T-helper 17 cell (primary cell): ENCODE measurements around the gene PDE9A. TPM values are rescaled to one million over a fixed set of nuclear protein-coding genes. Genes with fewer than 3 reads are reported as not detected.
A peak's percentile ranks its signal among the peaks of the same experiment; 100 is the strongest.

Source experiments
- ATAC-seq: fragments of 150-1000 bp; cut with Tn5 transposase; 2 replicates; pipeline ENCODE4 v1.10.0; 2021; ENCODE audit warnings: mild to moderate bottlenecking, moderate library complexity
- DNase-seq, 3 donors: peaks; one replicate each; pipeline versions ENCODE4 v3.0.0 to v3.0.0-alpha.2; 2020 to 2021
- H3K9me3 ChIP-seq: one replicate; pipeline ENCODE4 v1.7.0; 2013; ENCODE audit warnings: low read length, mild to moderate bottlenecking; ENCODE audit not compliant: control insufficient read depth, poor library complexity, severe bottlenecking
- H3K27ac Mint-ChIP-seq: one replicate; pipeline ENCODE4 v1.8.0; 2022; ENCODE audit warnings: mild to moderate bottlenecking, moderate library complexity, mixed read lengths
- H3K27me3 Mint-ChIP-seq: one replicate; pipeline ENCODE4 v1.8.0; 2022; ENCODE audit warnings: mixed read lengths
- H3K36me3 Mint-ChIP-seq: one replicate; pipeline ENCODE4 v1.8.0; 2022; ENCODE audit warnings: low read depth, mixed read lengths
- H3K4me1 Mint-ChIP-seq: one replicate; pipeline ENCODE4 v1.8.0; 2022; ENCODE audit warnings: mild to moderate bottlenecking, mixed read lengths
- H3K4me3 Mint-ChIP-seq: one replicate; pipeline ENCODE4 v1.8.0; 2022; ENCODE audit warnings: mild to moderate bottlenecking, moderate library complexity, mixed read lengths
- total RNA-seq, 4 donors: library from RNA in 2 of 4; stranded (reverse) in 2 of 4; gene quantifications; one replicate each; pipeline ENCODE4 v1.2.3 and lab custom pipeline; 2022 to 2026

PDE9A gene
- total RNA-seq, 2 donors from 2014 or later, result 4.9 to 6.6 TPM

DNA sequence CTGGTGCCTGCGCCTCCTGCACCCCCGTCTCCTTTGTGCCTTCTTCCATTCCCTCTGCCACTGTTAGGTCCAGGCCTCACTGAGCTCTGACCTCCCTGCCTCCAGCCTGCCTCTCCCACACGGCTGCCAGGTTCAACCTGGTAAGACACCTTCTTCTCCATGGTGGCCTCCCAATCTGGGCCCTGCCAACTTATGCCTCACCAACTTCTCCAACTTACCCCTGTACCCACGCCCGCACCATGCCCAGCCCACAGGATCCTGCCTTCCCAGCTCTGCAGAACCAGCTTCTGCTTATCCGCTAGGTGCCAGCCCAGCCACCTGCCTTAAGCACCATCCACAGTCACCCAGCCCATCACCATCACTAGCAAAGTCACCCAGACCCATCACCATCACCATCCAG is 37.2 kb downstream of the PDE9A start:
- H3K4me1 Mint-ChIP-seq, result no peaks in the 10 kb centered on the region
- H3K9me3 ChIP-seq, result no peaks in the 10 kb centered on the region
- no peaks in the 10 kb centered on the region for H3K27me3 Mint-ChIP-seq
- ATAC-seq (no peak), DNase-seq (no peak)
- H3K27ac Mint-ChIP-seq, result no peak overlapping the region
- no peaks in the 10 kb centered on the region for H3K36me3 Mint-ChIP-seq
- no peak overlapping the region for H3K4me3 Mint-ChIP-seq

GRCh38 chr21:42691901-42692559 is 38.6 kb downstream of the PDE9A start:
- no peaks in the 10 kb centered on the region for H3K9me3 ChIP-seq
- H3K4me3 Mint-ChIP-seq, result no peak overlapping the region
- H3K27ac Mint-ChIP-seq, result no peak overlapping the region
- no peaks in the 10 kb centered on the region for H3K4me1 Mint-ChIP-seq
- H3K36me3 Mint-ChIP-seq, result no peaks in the 10 kb centered on the region
- no peak for ATAC-seq
- H3K27me3 Mint-ChIP-seq, result no peaks in the 10 kb centered on the region
- DNase-seq, result no peak

DNA sequence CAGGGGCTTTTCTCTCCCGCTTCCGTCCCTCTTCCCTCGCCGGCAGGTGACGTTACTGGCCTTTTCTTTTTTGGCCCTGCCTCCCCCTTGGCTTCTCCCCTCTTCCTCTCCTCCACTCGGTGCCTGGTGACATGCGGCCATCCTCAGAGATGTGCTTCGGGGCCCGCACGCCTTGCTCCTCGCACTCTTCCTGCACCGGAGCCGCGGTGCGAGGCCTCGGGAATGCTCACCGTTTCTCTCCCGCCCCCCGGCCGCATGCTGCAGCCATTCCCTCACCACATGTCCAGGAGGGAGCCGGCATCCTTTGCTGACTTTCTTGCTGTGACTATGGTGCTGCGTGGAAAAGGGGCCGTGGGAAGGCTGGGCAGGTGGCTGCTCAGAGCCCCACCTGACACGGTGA is 39.3 kb downstream of the PDE9A start:
- H3K27me3 Mint-ChIP-seq, result no peaks in the 10 kb centered on the region
- H3K27ac Mint-ChIP-seq, result no peak overlapping the region
- H3K36me3 Mint-ChIP-seq, result no peaks in the 10 kb centered on the region
- H3K4me1 Mint-ChIP-seq, result no peaks in the 10 kb centered on the region
- DNase-seq, result no peak
- H3K9me3 ChIP-seq, result no peaks in the 10 kb centered on the region
- no peak overlapping the region for H3K4me3 Mint-ChIP-seq
- ATAC-seq, result no peak

DNA sequence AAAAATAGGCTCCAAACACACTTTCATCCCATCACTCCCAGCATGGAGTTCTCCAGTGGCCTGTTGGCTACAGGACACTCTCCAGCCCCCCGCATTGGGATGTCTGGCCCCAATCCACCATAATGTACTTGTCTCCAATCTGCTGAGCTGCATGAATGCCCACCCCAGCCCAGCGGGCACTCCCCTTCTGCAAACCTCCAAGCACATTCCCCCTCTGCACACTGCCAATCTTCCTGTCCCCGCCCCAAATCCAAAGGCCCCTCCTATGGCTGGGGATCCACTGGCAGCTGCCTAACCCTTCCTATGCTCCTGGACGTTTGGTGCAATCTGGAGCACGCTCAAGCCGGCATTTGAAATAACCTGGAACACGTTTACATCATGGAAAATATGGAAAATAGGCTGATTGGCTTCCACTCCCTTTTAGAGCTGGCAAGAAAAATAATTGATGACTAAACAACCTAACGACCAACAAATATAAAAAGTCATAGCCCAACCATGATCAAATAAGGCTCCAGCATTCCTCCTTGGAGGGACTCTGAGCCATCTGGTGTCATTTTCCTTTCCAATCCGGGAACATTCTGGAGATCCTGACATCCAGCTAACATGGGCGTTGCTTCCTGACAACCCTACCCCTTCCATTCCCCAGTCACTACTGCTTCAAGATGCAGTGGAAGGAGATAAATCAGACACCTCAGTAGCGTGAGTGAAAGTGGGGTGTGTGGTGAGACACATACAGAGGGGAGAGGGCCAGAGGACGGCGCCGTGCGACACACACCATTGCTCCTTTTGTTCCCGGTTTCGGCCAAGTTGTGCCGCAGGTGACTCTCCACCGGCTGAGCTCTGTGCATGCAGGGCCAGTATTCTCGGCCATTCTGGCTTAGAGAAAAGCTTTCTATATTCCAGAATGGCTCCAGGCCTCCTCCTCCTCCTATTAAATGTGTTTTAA is 41.6 kb downstream of the PDE9A start:
- no peak overlapping the region for H3K27ac Mint-ChIP-seq
- ATAC-seq, result no peak
- H3K9me3 ChIP-seq, result no peaks in the 10 kb centered on the region
- DNase-seq, result no peak
- no peaks in the 10 kb centered on the region for H3K4me1 Mint-ChIP-seq
- no peaks in the 10 kb centered on the region for H3K27me3 Mint-ChIP-seq
- H3K36me3 Mint-ChIP-seq, result no peaks in the 10 kb centered on the region
- H3K4me3 Mint-ChIP-seq, result no peak overlapping the region

DNA sequence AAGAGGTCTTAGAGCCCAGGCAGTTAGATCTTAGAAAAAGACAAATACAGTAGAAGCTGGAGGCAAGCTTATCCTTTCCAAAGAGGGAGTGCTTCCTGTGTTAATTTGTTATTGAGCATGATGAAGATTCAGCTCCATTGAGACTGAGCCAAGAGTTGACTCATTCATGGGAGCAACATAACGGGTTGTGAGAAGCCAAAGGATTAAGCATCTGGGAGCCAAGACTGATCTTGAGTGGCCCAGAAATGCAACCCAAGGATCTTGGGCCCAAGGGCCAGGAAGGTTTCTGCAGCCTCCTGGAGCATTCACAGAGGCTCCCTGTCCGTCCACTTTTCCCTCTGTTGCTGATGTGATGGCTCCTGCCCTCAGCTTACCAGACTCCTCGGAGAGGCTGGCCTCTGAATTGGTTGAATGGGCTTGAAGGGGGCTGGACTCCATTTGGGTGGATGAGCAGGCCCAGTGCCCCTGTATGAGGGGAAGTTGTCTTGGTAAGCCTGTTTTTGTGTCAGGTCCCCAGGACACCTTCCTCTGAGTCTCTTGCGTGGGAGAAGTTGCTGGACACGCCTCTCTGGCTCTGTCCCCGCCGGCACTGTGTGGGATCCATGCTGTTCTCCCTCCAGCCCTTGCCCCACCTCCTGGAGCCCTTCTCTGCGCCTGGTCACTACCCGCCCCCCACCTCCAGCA is 42.4 kb downstream of the PDE9A start:
- Mint-ChIP-seq H3K27me3 (no peaks in the 10 kb centered on the region), H3K4me3 (no peak overlapping the region), H3K27ac (no peak overlapping the region), H3K4me1 (no peaks in the 10 kb centered on the region), H3K36me3 (no peaks in the 10 kb centered on the region)
- ATAC-seq (no peak), DNase-seq (no peak)
- H3K9me3 ChIP-seq, result no peaks in the 10 kb centered on the region

DNA sequence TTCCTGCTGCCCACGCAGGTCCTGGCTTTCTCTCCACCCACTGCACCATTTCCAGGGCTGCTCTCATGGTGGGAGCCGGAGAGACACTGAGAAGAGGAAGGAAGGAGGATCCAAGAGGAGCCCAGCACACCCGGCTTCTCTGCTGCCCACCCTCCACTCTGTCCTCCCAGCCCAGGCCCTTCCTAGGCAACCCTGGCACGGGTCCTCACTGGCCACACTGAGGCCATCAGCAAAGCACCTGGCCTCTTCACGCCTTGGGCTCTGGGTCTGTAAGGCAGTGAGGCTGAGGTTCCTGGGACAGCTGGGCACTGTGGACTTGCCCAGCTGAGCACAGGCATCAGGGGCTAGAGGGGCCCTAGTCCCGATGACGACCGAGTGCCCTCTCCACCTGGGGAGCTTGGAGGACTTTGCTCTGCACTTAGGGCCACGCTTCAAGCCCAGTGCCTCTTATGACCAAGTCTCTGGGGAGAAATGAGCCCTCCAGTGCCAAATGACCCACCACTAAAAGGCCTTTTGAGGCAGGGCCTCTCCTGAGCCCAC is 43.1 kb downstream of the PDE9A start:
- no peaks in the 10 kb centered on the region for H3K4me1 Mint-ChIP-seq
- H3K27ac Mint-ChIP-seq, result no peak overlapping the region
- DNase-seq, result no peak
- no peak for ATAC-seq
- no peak overlapping the region for H3K4me3 Mint-ChIP-seq
- H3K27me3 Mint-ChIP-seq, result no peaks in the 10 kb centered on the region
- no peaks in the 10 kb centered on the region for H3K36me3 Mint-ChIP-seq
- H3K9me3 ChIP-seq, result no peaks in the 10 kb centered on the region

DNA sequence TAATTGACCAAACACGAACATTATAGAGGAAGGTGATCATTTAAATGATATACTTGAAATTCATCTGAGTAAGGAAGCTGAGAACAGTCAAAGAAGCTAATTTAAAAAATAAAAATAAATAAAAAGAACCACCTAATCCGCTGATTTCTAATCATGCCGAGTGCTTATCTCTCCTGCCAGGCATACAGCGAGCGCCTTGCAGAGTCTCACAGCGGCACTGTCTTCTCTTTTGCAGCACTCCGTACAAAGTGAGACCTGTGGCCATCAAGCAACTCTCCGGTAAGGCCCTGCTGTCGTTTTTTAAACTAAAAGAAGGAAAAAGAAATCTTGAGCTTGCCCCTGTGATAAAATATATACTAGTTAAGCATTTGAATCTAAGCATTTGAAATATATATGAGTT is 45.3 kb downstream of the PDE9A start:
- no peak overlapping the region for H3K27ac Mint-ChIP-seq
- H3K4me1 Mint-ChIP-seq, result peaks cover 2% of the 10 kb centered on the region
- H3K27me3 Mint-ChIP-seq, result no peaks in the 10 kb centered on the region
- peaks cover 7% of the 10 kb centered on the region for H3K36me3 Mint-ChIP-seq
- ATAC-seq, result no peak
- no peak overlapping the region for H3K4me3 Mint-ChIP-seq
- no peaks in the 10 kb centered on the region for H3K9me3 ChIP-seq
- DNase-seq, result no peak

DNA sequence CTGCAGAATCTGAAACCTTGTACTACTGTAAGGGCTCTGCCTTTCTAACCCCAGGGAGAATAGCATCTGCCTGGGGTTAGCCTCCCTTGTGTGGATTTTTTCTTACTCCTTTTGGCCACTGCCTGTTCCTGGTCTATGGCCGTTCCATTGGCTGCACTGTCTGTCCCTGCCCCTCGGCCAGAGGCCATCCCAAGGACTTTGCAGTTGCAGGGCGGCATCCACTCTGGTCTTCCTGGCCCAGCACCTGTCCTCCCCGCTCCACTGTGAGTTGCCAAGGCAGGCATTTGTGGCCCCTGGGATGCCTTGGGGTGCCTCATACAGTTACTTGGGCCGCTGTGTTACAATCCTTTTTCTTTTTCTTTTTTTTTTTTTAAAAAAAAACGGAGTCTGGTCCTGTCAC is 45.8 kb downstream of the PDE9A start:
- H3K9me3 ChIP-seq, result no peaks in the 10 kb centered on the region
- H3K36me3 Mint-ChIP-seq, result peaks cover 7% of the 10 kb centered on the region

GRCh38 chr21:42701706-42702456 is 48.5 kb downstream of the PDE9A start:
- no peak for ATAC-seq
- Mint-ChIP-seq H3K36me3 (peaks cover 7% of the 10 kb centered on the region), H3K4me1 (peaks cover 2% of the 10 kb centered on the region), H3K27ac (no peak overlapping the region), H3K4me3 (no peak overlapping the region), H3K27me3 (no peaks in the 10 kb centered on the region)
- no peaks in the 10 kb centered on the region for H3K9me3 ChIP-seq
- DNase-seq, result no peak

More for the DNA sequence above, 45.8 kb downstream of the PDE9A start:
- DNase-seq, result no peak
- H3K4me1 Mint-ChIP-seq, result peaks cover 2% of the 10 kb centered on the region
- no peak for ATAC-seq
- H3K27me3 Mint-ChIP-seq, result no peaks in the 10 kb centered on the region
- H3K4me3 Mint-ChIP-seq, result no peak overlapping the region
- no peak overlapping the region for H3K27ac Mint-ChIP-seq

DNA sequence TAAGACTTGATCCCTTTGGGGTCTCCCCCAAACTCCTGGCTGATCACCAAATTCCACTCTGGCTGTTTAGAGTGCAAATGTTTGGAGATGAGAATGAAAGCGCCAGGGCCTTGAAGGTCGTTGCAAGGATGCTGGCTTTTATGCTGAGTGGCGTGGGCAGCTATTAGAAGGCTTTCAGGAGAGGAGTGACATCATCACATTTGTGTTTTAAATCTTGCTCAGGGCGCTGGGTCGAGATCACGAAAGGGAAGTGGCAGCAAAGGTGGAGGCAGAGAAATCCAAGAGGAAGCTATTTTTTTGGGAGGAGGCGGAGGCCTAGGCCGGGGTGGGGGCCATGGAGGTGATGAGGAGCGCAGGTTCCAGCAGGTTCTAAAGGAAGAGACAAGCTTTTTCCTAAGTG is 49.3 kb downstream of the PDE9A start:
- Mint-ChIP-seq H3K4me1 (peaks cover 2% of the 10 kb centered on the region), H3K36me3 (peaks cover 7% of the 10 kb centered on the region), H3K27me3 (no peaks in the 10 kb centered on the region), H3K4me3 (no peak overlapping the region), H3K27ac (peak overlapping the region; percentile 0)
- H3K9me3 ChIP-seq, result no peaks in the 10 kb centered on the region
- no peak for DNase-seq
- ATAC-seq, result no peak

GRCh38 chr21:42703136-42703908 is 49.9 kb downstream of the PDE9A start:
- ATAC-seq, result no peak
- peaks cover 2% of the 10 kb centered on the region for H3K4me1 Mint-ChIP-seq

DNA sequence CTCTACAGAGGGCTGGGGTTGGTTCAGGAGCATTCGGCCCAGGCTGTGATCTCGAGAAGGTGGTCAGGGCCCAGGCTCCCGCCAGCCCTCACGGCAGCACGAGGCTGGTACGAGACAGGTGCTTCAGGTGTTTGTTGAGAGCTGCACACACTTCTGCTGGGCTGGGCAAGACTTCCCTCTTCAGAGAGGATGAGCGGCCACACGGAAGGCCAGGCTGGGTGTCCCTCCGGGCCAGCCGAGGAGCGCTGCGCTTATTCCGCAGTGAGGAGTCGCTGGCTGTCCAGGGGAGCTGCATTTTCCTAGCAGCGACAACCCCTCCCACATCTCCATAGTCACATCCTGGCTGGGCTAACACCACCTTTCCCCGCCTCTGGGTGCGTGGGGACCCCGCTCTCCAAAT is 50.5 kb downstream of the PDE9A start:
- DNase-seq (no peak), ATAC-seq (no peak)
- H3K9me3 ChIP-seq, result no peaks in the 10 kb centered on the region
- Mint-ChIP-seq H3K4me1 (peaks cover 2% of the 10 kb centered on the region), H3K36me3 (peaks cover 7% of the 10 kb centered on the region), H3K27ac (no peak overlapping the region), H3K27me3 (no peaks in the 10 kb centered on the region), H3K4me3 (no peak overlapping the region)

More at GRCh38 chr21:42703136-42703908, 49.9 kb downstream of the PDE9A start:
- peaks cover 7% of the 10 kb centered on the region for H3K36me3 Mint-ChIP-seq
- no peaks in the 10 kb centered on the region for H3K27me3 Mint-ChIP-seq
- H3K4me3 Mint-ChIP-seq, result no peak overlapping the region
- no peak for DNase-seq
- H3K9me3 ChIP-seq, result no peaks in the 10 kb centered on the region
- no peak overlapping the region for H3K27ac Mint-ChIP-seq
